Mammary epithelial cell (primary cell): ENCODE results near the gene EVC2.

ENCODE experiments used
- EZH2 ChIP-seq: IDR thresholded peaks from 2 replicates; pipeline ENCODE4 v1.6.1; 2012; ENCODE audit warnings: low read length, inconsistent platforms, borderline replicate concordance
- TF ChIP-seq, protein P1 (sequence below), 2 donors: IDR thresholded peaks in 1 of 2; conservative IDR thresholded peaks in 1 of 2; 2 replicates each; pipeline ENCODE4 v1.5.1; 2011 to 2012; ENCODE audit warnings: inconsistent platforms in 2 of 2, low read length in 2 of 2, mild to moderate bottlenecking in 2 of 2, control low read depth in 1 of 2, low read depth in 1 of 2; ENCODE audit not compliant: insufficient read depth in 1 of 2; ENCODE audit errors: extremely low read depth in 1 of 2

DNA sequence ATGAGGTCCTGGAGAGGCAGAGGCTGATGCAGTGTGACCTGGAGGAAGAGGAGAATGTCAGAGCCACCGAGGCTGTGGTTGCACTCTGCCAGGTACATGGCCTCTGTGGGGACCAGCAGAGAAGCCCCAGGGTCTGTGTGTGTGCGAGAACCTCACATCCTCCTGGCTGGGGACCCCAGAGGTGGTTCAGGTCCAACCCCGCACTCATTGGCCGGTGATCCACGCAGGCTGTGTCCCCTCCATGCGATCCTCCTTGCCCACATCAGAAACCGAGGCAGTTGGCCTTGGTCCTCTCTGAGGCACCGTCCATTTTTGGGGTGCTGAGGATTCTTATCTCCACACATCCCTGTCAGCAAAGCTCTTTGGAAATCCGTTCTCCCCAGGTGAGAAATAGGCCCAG is 47.9 kb upstream of the EVC2 start:
- TF ChIP-seq, protein P1, sequence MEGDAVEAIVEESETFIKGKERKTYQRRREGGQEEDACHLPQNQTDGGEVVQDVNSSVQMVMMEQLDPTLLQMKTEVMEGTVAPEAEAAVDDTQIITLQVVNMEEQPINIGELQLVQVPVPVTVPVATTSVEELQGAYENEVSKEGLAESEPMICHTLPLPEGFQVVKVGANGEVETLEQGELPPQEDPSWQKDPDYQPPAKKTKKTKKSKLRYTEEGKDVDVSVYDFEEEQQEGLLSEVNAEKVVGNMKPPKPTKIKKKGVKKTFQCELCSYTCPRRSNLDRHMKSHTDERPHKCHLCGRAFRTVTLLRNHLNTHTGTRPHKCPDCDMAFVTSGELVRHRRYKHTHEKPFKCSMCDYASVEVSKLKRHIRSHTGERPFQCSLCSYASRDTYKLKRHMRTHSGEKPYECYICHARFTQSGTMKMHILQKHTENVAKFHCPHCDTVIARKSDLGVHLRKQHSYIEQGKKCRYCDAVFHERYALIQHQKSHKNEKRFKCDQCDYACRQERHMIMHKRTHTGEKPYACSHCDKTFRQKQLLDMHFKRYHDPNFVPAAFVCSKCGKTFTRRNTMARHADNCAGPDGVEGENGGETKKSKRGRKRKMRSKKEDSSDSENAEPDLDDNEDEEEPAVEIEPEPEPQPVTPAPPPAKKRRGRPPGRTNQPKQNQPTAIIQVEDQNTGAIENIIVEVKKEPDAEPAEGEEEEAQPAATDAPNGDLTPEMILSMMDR (conservative IDR thresholded peaks at IDR 0.05 in 1 of 2, IDR thresholded peaks at IDR 0.05 in 1 of 2; ENCODE audit: extremely low read depth in 1 of 2, insufficient read depth in 1 of 2, low read depth in 1 of 2, low read length in 2 of 2): no peak
- no peak for TF ChIP-seq EZH2
